ENCODE data around the gene SOX8.

DNA sequence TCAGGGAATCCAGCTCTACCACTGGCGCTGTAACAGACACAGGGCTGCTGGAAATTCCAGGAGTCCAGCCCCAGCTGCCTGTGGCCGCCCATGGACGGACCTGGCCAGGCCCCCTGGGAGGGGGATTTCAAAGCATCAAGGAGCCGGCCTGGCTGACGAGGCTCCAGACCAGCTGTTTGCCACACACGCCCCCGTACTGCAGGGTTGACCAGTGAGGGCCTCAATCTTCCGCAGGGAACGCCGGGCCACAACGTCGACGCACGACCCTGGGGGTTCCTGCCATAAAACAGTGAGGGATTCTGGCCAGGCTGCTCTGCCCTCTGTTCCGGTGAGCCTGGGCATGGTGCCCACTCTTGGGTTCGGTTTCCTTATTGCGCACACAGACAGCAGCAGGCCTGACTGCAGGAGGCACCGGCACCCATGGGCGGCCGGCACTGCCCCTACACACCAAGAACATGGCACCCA is 14.5 kb upstream of the SOX8 start:
- TF ChIP-seq POLR2A (IDR thresholded peaks at IDR 0.05) = no peak
- TF ChIP-seq, protein P1, sequence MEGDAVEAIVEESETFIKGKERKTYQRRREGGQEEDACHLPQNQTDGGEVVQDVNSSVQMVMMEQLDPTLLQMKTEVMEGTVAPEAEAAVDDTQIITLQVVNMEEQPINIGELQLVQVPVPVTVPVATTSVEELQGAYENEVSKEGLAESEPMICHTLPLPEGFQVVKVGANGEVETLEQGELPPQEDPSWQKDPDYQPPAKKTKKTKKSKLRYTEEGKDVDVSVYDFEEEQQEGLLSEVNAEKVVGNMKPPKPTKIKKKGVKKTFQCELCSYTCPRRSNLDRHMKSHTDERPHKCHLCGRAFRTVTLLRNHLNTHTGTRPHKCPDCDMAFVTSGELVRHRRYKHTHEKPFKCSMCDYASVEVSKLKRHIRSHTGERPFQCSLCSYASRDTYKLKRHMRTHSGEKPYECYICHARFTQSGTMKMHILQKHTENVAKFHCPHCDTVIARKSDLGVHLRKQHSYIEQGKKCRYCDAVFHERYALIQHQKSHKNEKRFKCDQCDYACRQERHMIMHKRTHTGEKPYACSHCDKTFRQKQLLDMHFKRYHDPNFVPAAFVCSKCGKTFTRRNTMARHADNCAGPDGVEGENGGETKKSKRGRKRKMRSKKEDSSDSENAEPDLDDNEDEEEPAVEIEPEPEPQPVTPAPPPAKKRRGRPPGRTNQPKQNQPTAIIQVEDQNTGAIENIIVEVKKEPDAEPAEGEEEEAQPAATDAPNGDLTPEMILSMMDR (IDR thresholded peaks at IDR 0.05) = no peak

All from sigmoid colon (tissue), 3 donors.